Lung (tissue), 12 donors: ENCODE data around the gene CFAP61. TPM values are rescaled to one million over a fixed set of nuclear protein-coding genes. Genes with fewer than 3 reads are reported as not detected.

Experiments
- ATAC-seq: fragments of 200-7000 bp; cut with Tn5 transposase; one replicate; pipeline ENCODE4 v1.9.1; 2020; ENCODE audit warnings: moderate number of reproducible peaks; ENCODE audit not compliant: insufficient read depth, low FRiP score
- DNase-seq, 3 donors: peaks; one replicate each; pipeline ENCODE4 v3.0.0-alpha.2; 2013 to 2017
- H3K27ac ChIP-seq, 2 donors: one replicate each; pipeline ENCODE4 v1.5.1; 2013; ENCODE audit warnings: mild to moderate bottlenecking in 2 of 2, moderate library complexity in 2 of 2, control low read depth in 1 of 2, inconsistent platforms in 1 of 2, low read depth in 1 of 2, low read length in 1 of 2
- H3K27me3 ChIP-seq, 3 donors: one replicate each; pipeline ENCODE4 v1.5.1; 2013; ENCODE audit warnings: low read length in 2 of 3; ENCODE audit not compliant: control insufficient read depth in 3 of 3, insufficient read depth in 3 of 3
- H3K36me3 ChIP-seq, 4 donors: one replicate each; pipeline ENCODE4 v1.5.1; 2013; ENCODE audit warnings: low read length in 4 of 4, mild to moderate bottlenecking in 1 of 4, moderate library complexity in 1 of 4; ENCODE audit not compliant: control insufficient read depth in 4 of 4, insufficient read depth in 4 of 4
- H3K4me1 ChIP-seq, 5 donors: one replicate each; pipeline ENCODE4 v1.5.1; 2013; ENCODE audit warnings: low read length in 5 of 5, mild to moderate bottlenecking in 2 of 5, moderate library complexity in 1 of 5; ENCODE audit not compliant: control insufficient read depth in 5 of 5, insufficient read depth in 5 of 5
- H3K4me3 ChIP-seq: one replicate; pipeline ENCODE4 v1.5.1; 2013; ENCODE audit warnings: mild to moderate bottlenecking, control low read depth, moderate library complexity
- H3K9ac ChIP-seq, 2 donors: one replicate each; pipeline ENCODE4 v1.5.1; 2013; ENCODE audit warnings: low read length in 2 of 2, control low read depth in 1 of 2; ENCODE audit not compliant: insufficient read depth in 1 of 2
- H3K9me3 ChIP-seq, 4 donors: one replicate each; pipeline ENCODE4 v1.5.1; 2013; ENCODE audit warnings: low read length in 3 of 4, mild to moderate bottlenecking in 1 of 4, moderate library complexity in 1 of 4; ENCODE audit not compliant: control insufficient read depth in 4 of 4, insufficient read depth in 3 of 4
- CTCF ChIP-seq: IDR thresholded peaks from 2 replicates; pipeline ENCODE4 v1.5.1; 2012; ENCODE audit warnings: mild to moderate bottlenecking; ENCODE audit errors: control extremely low read depth, extremely low read depth
- WGBS, 2 donors: extraction: QIAGEN DNeasy Blood & Tissue Kit; methylation state at CpG; one replicate each; pipeline ENCODE4 v1.1.7; 2013; 5-methylcytosine and 5-hydroxymethylcytosine counted together
- polyA plus RNA-seq, 2 donors: library from polyadenylated mRNA; stranded (reverse); fragments of 200-250 nt; gene quantifications; one replicate each; pipeline ENCODE4 v1.2.1, GENCODE V29; 2013
- total RNA-seq, 2 donors: library from RNA; depleted of rRNA in 1 of 2; stranded (reverse); fragments of >200 nt in 1 of 2; gene quantifications; one replicate each; pipeline ENCODE4 v1.2.1, GENCODE V29; 2014 to 2021
- donor health status: control.
- donor health status: control.
- donor health status: Bipolar disorder and iron deficiency.
- donor health status: healthy.
- donor health status: DM: yes; HTN: yes; CAD: no.

The CFAP61 gene
- total and polyA plus RNA-seq, 4 donors = 2.0 to 15.4 (median 6.5) TPM

DNA sequence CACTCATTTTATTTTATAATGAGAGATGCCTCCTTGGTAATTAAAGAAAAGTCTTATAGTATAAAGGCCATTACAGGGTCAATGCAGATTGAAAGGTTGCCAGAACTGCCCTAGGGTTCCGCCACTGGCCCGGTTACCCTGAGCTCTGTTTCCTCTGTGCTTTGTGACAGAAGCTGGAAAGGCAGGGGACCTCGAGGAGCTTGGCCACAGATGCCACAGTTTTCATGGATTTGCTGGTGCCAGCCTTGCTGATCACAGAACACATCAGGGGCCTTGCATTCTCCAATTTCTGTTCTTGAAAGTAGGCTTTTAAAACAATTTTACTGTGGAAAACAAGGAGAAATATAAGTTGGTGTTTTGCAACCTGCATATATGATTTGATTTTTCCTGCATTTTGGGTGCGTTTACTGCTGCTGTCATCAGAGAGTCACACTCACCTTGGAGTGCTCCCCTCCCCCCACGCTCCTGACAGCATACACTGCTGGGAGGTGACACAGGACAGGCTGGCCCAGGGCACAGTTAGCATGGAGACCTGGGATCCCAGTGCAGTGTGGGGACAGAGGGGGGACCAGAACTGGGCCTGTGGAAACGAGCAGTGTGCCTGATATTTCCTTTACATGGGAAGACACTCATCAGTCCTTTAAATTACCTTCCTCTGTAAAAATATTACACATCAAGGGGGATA lies 142.8 kb downstream of the CFAP61 start:
- H3K4me1 ChIP-seq = peaks cover 0 to 20% (median 4%) of the 10 kb centered on the region in 5 donors
- TF ChIP-seq CTCF = no peak
- no peaks in the 10 kb centered on the region for H3K27me3 ChIP-seq
- no peaks in the 10 kb centered on the region for H3K36me3 ChIP-seq
- H3K9me3 ChIP-seq = peaks cover 0 to 6% (median 0%) of the 10 kb centered on the region in 4 donors
- H3K9ac ChIP-seq = no peak overlapping the region
- H3K4me3 ChIP-seq = no peak overlapping the region
- ATAC-seq (no peak), DNase-seq (no peak)
- H3K27ac ChIP-seq = peak overlapping the region in 1 of 2 donors; percentile 30
- WGBS, 2 donors = 67 to 82% methylated on average over 6 of the region's 6 CpGs

DNA sequence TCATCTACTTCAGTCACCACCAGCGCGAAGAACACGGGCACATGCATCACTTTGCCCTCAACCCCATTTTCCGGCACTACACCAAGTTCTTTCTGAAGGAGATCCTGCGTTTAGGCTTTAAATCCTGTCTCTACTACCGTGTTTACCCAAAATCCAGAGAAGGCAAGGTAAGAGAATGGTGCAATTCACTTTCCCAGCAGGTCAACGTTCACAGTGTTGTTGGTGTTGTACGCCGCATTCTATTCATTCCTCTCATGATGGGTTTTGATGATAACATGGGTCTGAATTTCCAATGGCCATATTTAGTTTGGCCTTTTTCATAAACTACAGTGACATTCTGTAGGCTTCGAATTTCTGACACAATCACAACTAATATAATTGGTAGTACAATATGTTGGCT lies 144.3 kb downstream of the CFAP61 start:
- ATAC-seq = no peak
- TF ChIP-seq CTCF = no peak
- peaks cover 0 to 22% (median 4%) of the 10 kb centered on the region in 5 donors for H3K4me1 ChIP-seq
- no peak overlapping the region for H3K4me3 ChIP-seq
- H3K36me3 ChIP-seq = no peaks in the 10 kb centered on the region
- 85 to 93% methylated on average over 10 of the region's 10 CpGs for WGBS, 2 donors
- DNase-seq = no peak
- no peak overlapping the region for H3K9ac ChIP-seq
- H3K27ac ChIP-seq = no peak overlapping the region
- no peaks in the 10 kb centered on the region for H3K27me3 ChIP-seq
- peaks cover 0 to 7% (median 0%) of the 10 kb centered on the region in 4 donors for H3K9me3 ChIP-seq

- 87% methylated on average over 1 of the region's 1 CpG for WGBS, 2 donors
- no peak overlapping the region for H3K9ac ChIP-seq
- no peak overlapping the region for H3K4me3 ChIP-seq
- peaks cover 0 to 8% (median 0%) of the 10 kb centered on the region in 4 donors for H3K9me3 ChIP-seq
- peak in 1 of 3 donors; percentile 17 for DNase-seq
- H3K36me3 ChIP-seq = no peaks in the 10 kb centered on the region
- ATAC-seq = no peak
- H3K27me3 ChIP-seq = no peaks in the 10 kb centered on the region
- no peak for TF ChIP-seq CTCF
- no peak overlapping the region for H3K27ac ChIP-seq
- peaks cover 0 to 22% (median 4%) of the 10 kb centered on the region in 5 donors for H3K4me1 ChIP-seq
Observed at GRCh38 chr20:20198011-20198410, 145.7 kb downstream of the CFAP61 start.
